A673 (cell line): ENCODE measurements around the gene NRIP3. TPM values are rescaled to one million over a fixed set of nuclear protein-coding genes. Genes with fewer than 3 reads are reported as not detected.

Experiments used
- BruUV-seq: library from RNA; stranded (reverse); fragments of 400-500 nt; replicated peaks from 2 replicates; lab custom pipeline; 2021; lab: Mats Ljungman, UMichigan
- CTCF ChIA-PET: fragments of 300-600 bp; sonication (Branson Sonifier 250); formaldehyde crosslinking; loops from one replicate; lab custom pipeline; 2022; ENCODE audit warnings: antibody characterized with exemption; lab: Charles Lee
- POLR2A ChIA-PET: fragments of 300-600 bp; sonication (Branson Sonifier 250); formaldehyde crosslinking; loops from one replicate; lab custom pipeline; 2022; ENCODE audit warnings: antibody characterized with exemption; ENCODE audit not compliant: low non-redundant PET; lab: Charles Lee
- DNase-seq: peaks from one replicate; pipeline ENCODE4 v3.0.0-alpha.2; 2015; ENCODE audit warnings: low spot score
- H3K27ac ChIP-seq: fragments of 200-600 bp; sonication (generic); 2 replicates; pipeline ENCODE4 v1.5.1; 2016; ENCODE audit warnings: mixed run types, low read depth, mild to moderate bottlenecking, mixed read lengths, antibody characterized with exemption, low read length; ENCODE audit not compliant: poor library complexity, severe bottlenecking
- H3K27me3 ChIP-seq: fragments of 200-600 bp; sonication (generic); replicated peaks from 2 replicates; pipeline ENCODE4 v1.6.1; 2017; ENCODE audit warnings: mixed run types, low read depth, mild to moderate bottlenecking, mixed read lengths, antibody characterized with exemption, low read length; ENCODE audit not compliant: insufficient read depth, poor library complexity
- H3K36me3 ChIP-seq: fragments of 200-600 bp; sonication (generic); 2 replicates; pipeline ENCODE4 v1.6.1; 2016; ENCODE audit warnings: mixed run types, mild to moderate bottlenecking, mixed read lengths, antibody characterized with exemption, low read length; ENCODE audit not compliant: insufficient read depth, poor library complexity, severe bottlenecking
- H3K4me1 ChIP-seq: fragments of 200-600 bp; sonication (generic); 2 replicates; pipeline ENCODE4 v1.6.1; 2017; ENCODE audit warnings: mixed run types, mild to moderate bottlenecking, mixed read lengths, antibody characterized with exemption, low read length; ENCODE audit not compliant: insufficient read depth, poor library complexity, severe bottlenecking
- H3K4me3 ChIP-seq: fragments of 200-600 bp; sonication (generic); 2 replicates; pipeline ENCODE4 v1.5.1; 2016; ENCODE audit warnings: low read depth, mixed run types, mild to moderate bottlenecking, mixed read lengths, low read length; ENCODE audit not compliant: poor library complexity, severe bottlenecking
- H3K9me3 ChIP-seq: fragments of 200-600 bp; sonication (generic); 2 replicates; pipeline ENCODE4 v1.6.1; 2016; ENCODE audit warnings: mixed run types, low read depth, mild to moderate bottlenecking, mixed read lengths, antibody characterized with exemption, low read length; ENCODE audit not compliant: poor library complexity, severe bottlenecking
- EZH2 ChIP-seq: fragments of 200-600 bp; sonication (generic); IDR thresholded peaks from 2 replicates; pipeline ENCODE4 v1.6.1; 2017; ENCODE audit warnings: borderline replicate concordance, low read depth, mild to moderate bottlenecking, mixed read lengths, antibody characterized with exemption, low read length; ENCODE audit not compliant: poor library complexity, severe bottlenecking
- intact Hi-C: fragments of 100-400 bp; cut with micrococcal nuclease; formaldehyde crosslinking; loops from one replicate; pipeline ENCODE4 v1.10.0; 2022; ENCODE audit not compliant: unreplicated experiment
- total RNA-seq: library from RNA; stranded (reverse); gene quantifications from 2 replicates; pipeline ENCODE4 v1.2.3, GENCODE V29; 2021
- TF ChIP-seq, protein P1 (sequence below): fragments of 300-800, 200-600 bp; sonication (generic); conservative IDR thresholded peaks from 2 replicates; pipeline ENCODE4 v1.5.1; 2017; ENCODE audit warnings: low read depth, mild to moderate bottlenecking, antibody characterized with exemption, low read length, moderate library complexity, mixed read lengths

The NRIP3 gene
- total RNA-seq, 1 experiment from 2014 or later, result 2.2 TPM

DNA sequence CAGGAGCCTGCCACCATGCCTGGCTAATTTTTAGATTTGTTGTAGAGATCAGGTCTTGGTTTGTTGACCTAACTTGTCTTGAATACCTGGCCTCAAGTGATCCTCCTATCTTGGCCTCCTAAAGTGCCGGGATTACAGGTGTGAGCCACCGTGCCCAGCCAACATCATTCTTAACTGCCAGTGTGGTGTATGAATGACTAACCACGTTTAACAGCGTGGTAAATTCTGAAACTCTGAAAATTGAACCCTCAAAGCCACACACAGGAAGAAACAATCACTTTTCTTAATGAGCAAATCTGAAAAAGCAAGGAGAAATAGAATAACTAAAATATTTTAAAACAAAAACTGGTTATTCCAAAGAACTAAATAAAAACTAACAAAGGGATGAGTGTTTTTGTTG, 46.9 kb downstream of the NRIP3 start:
- Histone ChIP-seq H3K27ac (no peak overlapping the region), H3K4me3 (no peak overlapping the region), H3K4me1 (no peaks in the 10 kb centered on the region), H3K27me3 (no peaks in the 10 kb centered on the region), H3K9me3 (no peaks in the 10 kb centered on the region), H3K36me3 (no peaks in the 10 kb centered on the region)
- intact Hi-C loops, result no loop called here
- no TSS peak for BruUV-seq
- TF ChIP-seq, protein P1, sequence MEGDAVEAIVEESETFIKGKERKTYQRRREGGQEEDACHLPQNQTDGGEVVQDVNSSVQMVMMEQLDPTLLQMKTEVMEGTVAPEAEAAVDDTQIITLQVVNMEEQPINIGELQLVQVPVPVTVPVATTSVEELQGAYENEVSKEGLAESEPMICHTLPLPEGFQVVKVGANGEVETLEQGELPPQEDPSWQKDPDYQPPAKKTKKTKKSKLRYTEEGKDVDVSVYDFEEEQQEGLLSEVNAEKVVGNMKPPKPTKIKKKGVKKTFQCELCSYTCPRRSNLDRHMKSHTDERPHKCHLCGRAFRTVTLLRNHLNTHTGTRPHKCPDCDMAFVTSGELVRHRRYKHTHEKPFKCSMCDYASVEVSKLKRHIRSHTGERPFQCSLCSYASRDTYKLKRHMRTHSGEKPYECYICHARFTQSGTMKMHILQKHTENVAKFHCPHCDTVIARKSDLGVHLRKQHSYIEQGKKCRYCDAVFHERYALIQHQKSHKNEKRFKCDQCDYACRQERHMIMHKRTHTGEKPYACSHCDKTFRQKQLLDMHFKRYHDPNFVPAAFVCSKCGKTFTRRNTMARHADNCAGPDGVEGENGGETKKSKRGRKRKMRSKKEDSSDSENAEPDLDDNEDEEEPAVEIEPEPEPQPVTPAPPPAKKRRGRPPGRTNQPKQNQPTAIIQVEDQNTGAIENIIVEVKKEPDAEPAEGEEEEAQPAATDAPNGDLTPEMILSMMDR, result no peak
- no peak for TF ChIP-seq EZH2
- POLR2A ChIA-PET, result no interaction called here
- no peak for DNase-seq
- CTCF ChIA-PET, result interaction anchor here (0.6 kb wide), 1 partner anchor 25 kb away, joined by 3 read pairs; no protein-coding TSS in a partner anchor

DNA sequence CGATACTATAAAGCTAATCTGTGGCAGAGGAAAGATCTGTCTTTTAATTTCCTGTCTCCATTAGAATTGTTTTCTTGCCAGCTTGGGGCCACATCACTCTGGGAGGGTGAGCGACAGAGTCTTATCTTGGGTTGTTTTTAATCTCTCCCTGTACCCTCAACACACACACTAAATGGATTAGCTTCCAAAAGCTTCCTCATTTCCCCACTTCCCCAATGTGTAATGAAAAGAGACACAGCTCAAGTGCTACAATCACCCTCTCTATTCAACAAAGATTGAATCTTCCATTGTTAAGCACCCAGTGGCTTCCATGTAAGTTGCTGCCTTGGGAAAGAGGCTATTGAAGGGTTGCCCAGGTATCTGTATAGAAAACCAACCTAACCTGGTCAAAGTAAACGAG, 54.9 kb downstream of the NRIP3 start:
- H3K4me3 ChIP-seq, result no peak overlapping the region
- peak; percentile 62 for DNase-seq
- ChIA-PET POLR2A (interaction anchor here (0.6 kb wide), 1 partner anchor 99 kb away, joined by 3 read pairs; no protein-coding TSS in a partner anchor), CTCF (no interaction called here)
- no peaks in the 10 kb centered on the region for H3K36me3 ChIP-seq
- intact Hi-C loops, result no loop called here
- H3K4me1 ChIP-seq, result peaks cover 20% of the 10 kb centered on the region
- H3K9me3 ChIP-seq, result no peaks in the 10 kb centered on the region
- H3K27ac ChIP-seq, result peak overlapping the region; percentile 27
- H3K27me3 ChIP-seq, result no peaks in the 10 kb centered on the region
- no TSS peak for BruUV-seq
- TF ChIP-seq, protein P1, result no peak
- no peak for TF ChIP-seq EZH2

DNA sequence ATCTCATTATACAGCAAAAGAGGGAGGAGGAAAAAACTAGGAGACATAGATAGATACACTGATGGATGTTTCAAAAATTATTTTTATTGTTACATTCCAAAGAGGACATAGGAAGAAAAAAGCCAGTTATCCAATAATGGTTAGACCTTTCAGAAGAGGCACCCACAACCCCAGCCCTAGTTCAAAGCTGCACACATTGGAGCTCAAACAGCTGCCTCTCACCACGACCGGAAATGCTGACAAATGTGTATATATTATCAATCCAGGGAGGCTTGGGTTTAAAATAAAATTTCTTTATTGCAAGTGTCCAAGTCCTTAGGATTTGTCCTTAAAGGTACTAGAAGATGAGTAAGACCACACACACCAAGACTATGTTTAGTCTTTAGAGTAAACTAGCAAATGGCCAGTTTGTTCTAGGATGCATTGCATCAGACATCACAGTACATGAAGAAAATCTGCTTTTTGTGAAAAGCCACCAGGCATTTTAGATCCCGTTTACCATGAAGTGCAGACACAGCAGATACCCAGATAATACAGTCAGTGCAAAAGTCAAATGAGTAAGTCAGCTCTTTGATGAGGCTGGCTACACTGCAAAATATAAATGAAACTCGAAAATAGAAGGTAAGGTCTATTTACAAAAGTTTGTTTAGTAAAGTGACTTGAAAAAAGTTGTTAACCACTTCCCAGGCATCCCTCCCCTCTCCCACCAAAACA, 56.4 kb downstream of the NRIP3 start:
- ChIA-PET POLR2A (no interaction called here), CTCF (no interaction called here)
- BruUV-seq, result no TSS peak

More for the DNA sequence above, 56.4 kb downstream of the NRIP3 start:
- intact Hi-C loops, result no loop called here
- no peak for TF ChIP-seq EZH2
- TF ChIP-seq, protein P1, result no peak
- H3K36me3 ChIP-seq, result no peaks in the 10 kb centered on the region
- H3K4me3 ChIP-seq, result no peak overlapping the region
- no peak for DNase-seq
- no peaks in the 10 kb centered on the region for H3K9me3 ChIP-seq
- H3K27me3 ChIP-seq, result no peaks in the 10 kb centered on the region
- H3K27ac ChIP-seq, result peak overlapping the region; percentile 37
- H3K4me1 ChIP-seq, result peaks cover 20% of the 10 kb centered on the region
